Right lobe of liver (tissue), 4 donors: Measurements from ENCODE around the gene ANKRD53.

ENCODE experiments used
- CTCF ChIP-seq, 4 donors: fragments of 200-600 bp in 3 of 4; fragments of 450-650 bp in 1 of 4; IDR thresholded peaks; one replicate each; pipeline versions ENCODE4 v1.5.1 to v1.8.0; 2016 to 2022; ENCODE audit warnings: antibody characterized with exemption in 4 of 4, mild to moderate bottlenecking in 2 of 4
- POLR2A ChIP-seq: fragments of 450-650 bp; IDR thresholded peaks from one replicate; pipeline ENCODE4 v1.6.1; 2017; ENCODE audit warnings: antibody characterized with exemption, mild to moderate bottlenecking
- donor health status: DM: no; HTN: no; CAD: no.
- donor health status: DM: no; HTN: no; CAD: no.
- donor health status: DM: no; HTN: yes; CAD: no.

DNA sequence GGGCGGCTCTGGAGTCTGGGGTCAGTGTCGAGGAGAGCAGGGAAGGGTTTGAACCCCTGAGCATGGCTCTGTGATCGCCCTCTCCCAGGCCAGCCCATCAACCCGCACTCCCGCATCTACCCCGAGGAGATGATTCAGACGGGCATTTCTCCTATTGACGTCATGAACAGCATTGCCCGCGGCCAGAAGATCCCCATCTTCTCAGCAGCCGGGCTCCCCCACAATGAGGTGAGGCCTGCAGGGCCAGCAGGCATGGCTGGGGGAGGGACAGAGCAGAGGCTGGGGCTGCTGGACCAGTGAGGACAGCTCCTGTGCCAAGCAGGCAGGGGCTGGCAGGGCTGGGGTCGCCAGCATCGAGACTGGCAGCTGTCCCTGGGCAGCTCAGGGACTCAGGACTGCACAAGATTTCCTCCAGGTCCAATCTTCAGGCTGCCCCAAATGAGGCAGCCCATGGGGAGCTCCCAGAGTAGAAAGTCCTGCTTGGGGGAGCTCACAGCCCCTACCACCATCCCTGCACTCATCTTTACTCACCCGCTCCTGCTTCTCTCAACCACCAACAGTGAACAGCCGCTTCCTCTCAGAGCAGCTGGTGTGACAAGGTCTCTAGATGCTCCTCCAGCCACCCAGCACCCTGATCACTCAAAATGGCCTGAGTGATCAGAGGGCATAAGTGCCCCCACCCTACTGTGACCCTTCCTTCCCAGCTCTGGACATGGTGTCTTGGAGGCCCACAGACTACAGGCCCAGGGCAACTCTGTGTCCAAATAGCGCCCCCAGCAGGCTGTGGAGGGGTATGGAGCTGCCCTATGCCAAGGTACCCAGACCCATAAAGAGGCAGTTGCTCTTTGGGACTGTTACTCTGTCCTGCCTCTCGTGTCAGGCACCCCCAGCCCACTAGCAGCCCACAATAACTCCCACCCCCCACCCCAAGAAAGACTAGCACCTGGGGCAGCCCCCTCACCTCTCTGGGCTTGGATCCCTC, 18.3 kb upstream of the ANKRD53 start:
- no peak for TF ChIP-seq CTCF (IDR thresholded peaks at IDR 0.05)
- no peak for TF ChIP-seq POLR2A
